C4-2B (cell line): ENCODE results near the gene SOX3.

Experiments used
- H3K27ac ChIP-seq: fragments of 450-650 bp; 2 replicates; pipeline ENCODE4 v1.5.1; 2017
- ZFX ChIP-seq: fragments of 450-650 bp; IDR thresholded peaks from 2 replicates; pipeline ENCODE4 v1.6.1; 2017
- TF ChIP-seq, protein P1 (sequence below): fragments of 450-650 bp; conservative IDR thresholded peaks from 2 replicates; pipeline ENCODE4 v1.5.1; 2017; ENCODE audit warnings: mild to moderate bottlenecking

The SOX3 gene

GRCh38 chrX:140505421-140506337, 810 bp upstream of the SOX3 start:
- no peak overlapping the region for H3K27ac ChIP-seq
- TF ChIP-seq, protein P1, sequence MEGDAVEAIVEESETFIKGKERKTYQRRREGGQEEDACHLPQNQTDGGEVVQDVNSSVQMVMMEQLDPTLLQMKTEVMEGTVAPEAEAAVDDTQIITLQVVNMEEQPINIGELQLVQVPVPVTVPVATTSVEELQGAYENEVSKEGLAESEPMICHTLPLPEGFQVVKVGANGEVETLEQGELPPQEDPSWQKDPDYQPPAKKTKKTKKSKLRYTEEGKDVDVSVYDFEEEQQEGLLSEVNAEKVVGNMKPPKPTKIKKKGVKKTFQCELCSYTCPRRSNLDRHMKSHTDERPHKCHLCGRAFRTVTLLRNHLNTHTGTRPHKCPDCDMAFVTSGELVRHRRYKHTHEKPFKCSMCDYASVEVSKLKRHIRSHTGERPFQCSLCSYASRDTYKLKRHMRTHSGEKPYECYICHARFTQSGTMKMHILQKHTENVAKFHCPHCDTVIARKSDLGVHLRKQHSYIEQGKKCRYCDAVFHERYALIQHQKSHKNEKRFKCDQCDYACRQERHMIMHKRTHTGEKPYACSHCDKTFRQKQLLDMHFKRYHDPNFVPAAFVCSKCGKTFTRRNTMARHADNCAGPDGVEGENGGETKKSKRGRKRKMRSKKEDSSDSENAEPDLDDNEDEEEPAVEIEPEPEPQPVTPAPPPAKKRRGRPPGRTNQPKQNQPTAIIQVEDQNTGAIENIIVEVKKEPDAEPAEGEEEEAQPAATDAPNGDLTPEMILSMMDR = no peak
- TF ChIP-seq ZFX = no peak

DNA sequence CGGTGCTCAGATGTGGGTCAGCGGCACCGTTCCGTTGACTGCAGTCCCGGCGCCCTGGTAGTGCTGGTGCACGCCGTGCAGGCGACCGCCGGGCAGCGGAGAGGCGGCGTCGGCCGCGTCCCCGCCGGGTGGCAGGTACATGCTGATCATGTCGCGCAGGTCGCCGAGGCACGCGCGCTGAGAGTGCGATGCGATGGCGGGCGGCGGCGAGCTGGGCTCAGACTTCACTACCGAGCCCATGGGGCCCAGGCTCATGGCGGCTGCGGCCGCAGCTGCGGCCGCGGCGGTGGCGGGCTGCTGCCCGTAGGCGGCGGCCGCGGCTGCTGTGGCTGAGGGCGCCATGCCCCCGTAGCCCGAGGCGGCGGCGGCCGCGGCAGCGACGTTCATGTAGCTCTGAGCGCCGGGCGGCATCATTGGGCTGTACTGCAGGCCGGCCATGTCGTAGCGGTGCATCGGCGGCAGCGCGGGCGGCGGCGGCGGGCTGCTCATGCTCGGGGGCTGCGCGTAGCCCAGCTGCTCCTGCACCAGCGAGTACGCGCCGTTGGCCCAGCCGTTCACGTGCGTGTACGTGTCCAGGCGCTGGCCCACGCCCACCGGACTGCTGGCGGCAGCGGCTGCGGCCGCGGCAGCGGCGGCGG, 1.0 kb downstream of the SOX3 start:
- H3K27ac ChIP-seq = no peak overlapping the region
- TF ChIP-seq ZFX = no peak
- TF ChIP-seq, protein P1 = no peak

DNA sequence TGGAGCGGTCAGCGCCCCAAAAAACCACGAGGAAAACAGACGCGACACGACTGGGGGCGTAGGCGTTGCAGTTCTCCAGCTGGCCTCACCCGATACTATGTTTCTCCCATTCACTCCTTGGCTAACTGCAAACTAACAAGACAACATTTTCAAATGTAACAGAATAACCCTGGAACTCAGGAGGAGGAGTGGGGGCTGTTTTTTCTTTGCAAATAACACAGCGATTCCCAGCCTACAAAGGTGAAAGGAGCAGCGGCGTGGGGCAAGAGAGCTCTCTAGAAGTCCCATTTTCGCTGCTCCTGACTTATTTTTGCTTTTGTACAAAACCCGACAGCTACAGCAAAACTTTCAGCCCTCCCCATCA, 1.6 kb downstream of the SOX3 start:
- no peak for TF ChIP-seq ZFX
- TF ChIP-seq, protein P1 = no peak
- H3K27ac ChIP-seq = no peak overlapping the region

GRCh38 chrX:140502491-140503237, 2.2 kb downstream of the SOX3 start:
- TF ChIP-seq ZFX = no peak
- TF ChIP-seq, protein P1 = no peak
- no peak overlapping the region for H3K27ac ChIP-seq

DNA sequence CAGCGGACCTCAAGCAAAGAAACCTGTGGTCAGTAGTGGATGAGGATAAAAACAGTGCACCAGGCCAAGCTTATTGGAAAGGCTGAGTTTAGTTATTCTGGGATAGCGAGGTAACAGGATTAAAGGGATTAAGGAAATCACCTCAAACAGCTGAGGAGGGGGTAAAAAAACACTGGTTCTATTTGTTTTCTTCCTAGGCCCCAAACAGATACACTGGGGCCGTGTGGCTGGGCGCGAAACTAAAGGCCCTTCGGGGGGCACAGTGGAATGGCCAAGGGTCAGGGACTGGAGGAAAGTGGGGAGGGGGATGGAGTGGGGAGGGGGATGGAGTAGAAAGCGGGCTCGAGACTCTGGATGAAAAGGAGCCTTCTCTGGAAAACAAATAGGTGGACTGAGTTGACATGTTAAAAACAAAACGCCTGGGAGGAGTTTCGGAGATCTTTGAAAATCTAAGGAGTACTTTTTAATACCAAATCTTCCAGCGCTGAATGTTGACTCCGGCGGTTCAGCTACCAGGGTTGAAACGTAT, 2.9 kb downstream of the SOX3 start:
- no peak for TF ChIP-seq ZFX
- TF ChIP-seq, protein P1 = no peak
- H3K27ac ChIP-seq = no peak overlapping the region

DNA sequence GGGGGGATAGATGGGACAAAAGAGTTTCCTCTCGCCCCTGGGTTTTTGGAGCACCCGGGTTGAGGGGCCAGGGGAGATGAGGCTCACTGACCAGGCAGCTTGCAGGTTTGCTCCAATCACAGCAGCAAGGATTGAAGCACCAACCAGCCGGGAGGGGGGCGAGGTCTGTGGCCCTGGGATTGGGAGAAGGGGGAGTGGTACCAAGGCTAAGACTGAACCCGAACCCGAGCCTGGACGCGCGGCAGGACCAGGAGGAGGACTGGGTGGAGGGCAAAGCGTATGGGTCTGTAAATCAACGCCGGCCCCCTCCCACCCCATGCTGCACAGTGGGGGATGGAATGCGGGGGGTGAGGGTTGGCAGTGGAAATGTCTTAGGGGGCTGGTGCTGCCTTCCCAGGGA, 3.5 kb downstream of the SOX3 start:
- TF ChIP-seq, protein P1 = no peak
- no peak for TF ChIP-seq ZFX

More for the DNA sequence above, 3.5 kb downstream of the SOX3 start:
- no peak overlapping the region for H3K27ac ChIP-seq
